ENCODE results near the gene PNN. TPM values are rescaled to one million over a fixed set of nuclear protein-coding genes. Genes with fewer than 3 reads are reported as not detected.
"Not testable (repeated sequence)": the region's sequence is repeated elsewhere in the genome, so short reads cannot be mapped to it uniquely, and the experiment has no call there.

The PNN gene
- total and polyA plus RNA-seq, 10 of the 15 experiments (the other 5 are each of a cell fraction or from before 2014, with no cell fraction given): 44.2 to 166 (median 91.0) TPM

- TF ChIP-seq, protein P1, sequence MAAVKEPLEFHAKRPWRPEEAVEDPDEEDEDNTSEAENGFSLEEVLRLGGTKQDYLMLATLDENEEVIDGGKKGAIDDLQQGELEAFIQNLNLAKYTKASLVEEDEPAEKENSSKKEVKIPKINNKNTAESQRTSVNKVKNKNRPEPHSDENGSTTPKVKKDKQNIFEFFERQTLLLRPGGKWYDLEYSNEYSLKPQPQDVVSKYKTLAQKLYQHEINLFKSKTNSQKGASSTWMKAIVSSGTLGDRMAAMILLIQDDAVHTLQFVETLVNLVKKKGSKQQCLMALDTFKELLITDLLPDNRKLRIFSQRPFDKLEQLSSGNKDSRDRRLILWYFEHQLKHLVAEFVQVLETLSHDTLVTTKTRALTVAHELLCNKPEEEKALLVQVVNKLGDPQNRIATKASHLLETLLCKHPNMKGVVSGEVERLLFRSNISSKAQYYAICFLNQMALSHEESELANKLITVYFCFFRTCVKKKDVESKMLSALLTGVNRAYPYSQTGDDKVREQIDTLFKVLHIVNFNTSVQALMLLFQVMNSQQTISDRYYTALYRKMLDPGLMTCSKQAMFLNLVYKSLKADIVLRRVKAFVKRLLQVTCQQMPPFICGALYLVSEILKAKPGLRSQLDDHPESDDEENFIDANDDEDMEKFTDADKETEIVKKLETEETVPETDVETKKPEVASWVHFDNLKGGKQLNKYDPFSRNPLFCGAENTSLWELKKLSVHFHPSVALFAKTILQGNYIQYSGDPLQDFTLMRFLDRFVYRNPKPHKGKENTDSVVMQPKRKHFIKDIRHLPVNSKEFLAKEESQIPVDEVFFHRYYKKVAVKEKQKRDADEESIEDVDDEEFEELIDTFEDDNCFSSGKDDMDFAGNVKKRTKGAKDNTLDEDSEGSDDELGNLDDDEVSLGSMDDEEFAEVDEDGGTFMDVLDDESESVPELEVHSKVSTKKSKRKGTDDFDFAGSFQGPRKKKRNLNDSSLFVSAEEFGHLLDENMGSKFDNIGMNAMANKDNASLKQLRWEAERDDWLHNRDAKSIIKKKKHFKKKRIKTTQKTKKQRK (IDR thresholded peaks at IDR 0.05; ENCODE audit: low read depth, low read length): no peak
- TF ChIP-seq, protein P2, sequence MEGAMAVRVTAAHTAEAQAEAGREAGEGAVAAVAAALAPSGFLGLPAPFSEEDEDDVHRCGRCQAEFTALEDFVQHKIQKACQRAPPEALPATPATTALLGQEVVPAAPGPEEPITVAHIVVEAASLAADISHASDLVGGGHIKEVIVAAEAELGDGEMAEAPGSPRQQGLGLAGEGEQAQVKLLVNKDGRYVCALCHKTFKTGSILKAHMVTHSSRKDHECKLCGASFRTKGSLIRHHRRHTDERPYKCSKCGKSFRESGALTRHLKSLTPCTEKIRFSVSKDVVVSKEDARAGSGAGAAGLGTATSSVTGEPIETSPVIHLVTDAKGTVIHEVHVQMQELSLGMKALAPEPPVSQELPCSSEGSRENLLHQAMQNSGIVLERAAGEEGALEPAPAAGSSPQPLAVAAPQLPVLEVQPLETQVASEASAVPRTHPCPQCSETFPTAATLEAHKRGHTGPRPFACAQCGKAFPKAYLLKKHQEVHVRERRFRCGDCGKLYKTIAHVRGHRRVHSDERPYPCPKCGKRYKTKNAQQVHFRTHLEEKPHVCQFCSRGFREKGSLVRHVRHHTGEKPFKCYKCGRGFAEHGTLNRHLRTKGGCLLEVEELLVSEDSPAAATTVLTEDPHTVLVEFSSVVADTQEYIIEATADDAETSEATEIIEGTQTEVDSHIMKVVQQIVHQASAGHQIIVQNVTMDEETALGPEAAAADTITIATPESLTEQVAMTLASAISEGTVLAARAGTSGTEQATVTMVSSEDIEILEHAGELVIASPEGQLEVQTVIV (IDR thresholded peaks at IDR 0.05; ENCODE audit: borderline replicate concordance, partially characterized antibody): peak; percentile 95
- TF ChIP-seq MEF2B (IDR thresholded peaks at IDR 0.05; ENCODE audit: partially characterized antibody, poor library complexity, severe bottlenecking) (peak; percentile 14), CHD1 (IDR thresholded peaks at IDR 0.05; ENCODE audit: low read depth, low read length) (peak; percentile 100), NFXL1 (IDR thresholded peaks at IDR 0.05; ENCODE audit: borderline replicate concordance) (no peak), TAF1 (IDR thresholded peaks at IDR 0.05; ENCODE audit: borderline replicate concordance, low read depth, low read length) (peak; percentile 98), RUNX3 (IDR thresholded peaks at IDR 0.05; ENCODE audit: low read length) (peak; percentile 49), MXI1 (IDR thresholded peaks at IDR 0.05; ENCODE audit: low read depth, low read length) (no peak; the same call in none of the 2 replicates), SRF (IDR thresholded peaks at IDR 0.05; ENCODE audit: low read depth in 2 of 2, low read length in 2 of 2) (0 out of 4 replicates have a peak, but pooled peaks of 1 of the 2 experiments have one; percentile 27)
Observed at GRCh38 chr14:39174560-39175444, at the start of gene PNN (continued).

DNA sequence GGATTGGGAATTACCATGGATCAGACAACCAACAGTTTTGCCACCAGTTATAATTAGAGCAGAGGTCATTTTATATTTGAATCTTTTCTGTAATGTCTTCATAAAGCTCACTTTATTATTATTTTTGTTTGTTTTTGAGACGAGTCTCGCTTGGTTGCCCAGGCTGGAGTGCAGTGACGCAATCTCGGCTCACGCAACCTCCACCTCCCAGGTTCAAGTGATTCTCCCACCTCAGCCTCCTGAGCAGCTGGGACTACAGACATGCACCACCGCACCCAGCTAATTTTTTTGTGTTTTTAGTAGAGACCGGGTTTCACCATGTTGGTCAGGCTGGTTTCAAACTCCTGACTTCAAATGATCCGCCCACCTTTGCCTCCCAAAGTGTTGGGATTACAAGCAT lies 37.2 kb upstream of the PNN start:
- H3K4me3 ChIP-seq; H3K4me1 ChIP-seq (ENCODE audit: control insufficient read depth, insufficient read depth, low read length); POLR2A ChIA-PET; H3K27me3 ChIP-seq (replicated peaks in 1 of 2; ENCODE audit: control insufficient read depth in 2 of 2, insufficient read depth in 2 of 2, low read length in 1 of 2); H3K79me2 ChIP-seq (ENCODE audit: control insufficient read depth, insufficient read depth, low read length); H3K9me3 ChIP-seq (replicated peaks; ENCODE audit: control insufficient read depth, insufficient read depth, low read length); H2AFZ ChIP-seq (ENCODE audit: control insufficient read depth, low read depth, low read length); FAIRE-seq; DNase-seq (ENCODE audit: low read depth, low spot score); H3K27ac ChIP-seq (ENCODE audit: control insufficient read depth, insufficient read depth); H3K9ac ChIP-seq (ENCODE audit: control insufficient read depth, insufficient read depth, low read length); in situ Hi-C loops (cut with MboI); RAD21 ChIA-PET (ENCODE audit: unreplicated experiment); intact Hi-C loops (cut with micrococcal nuclease; ENCODE audit: unreplicated experiment); H3K4me2 ChIP-seq (ENCODE audit: control insufficient read depth, insufficient read depth); H4K20me1 ChIP-seq (ENCODE audit: control insufficient read depth, insufficient read depth); ATAC-seq; BruUV-seq (replicated peaks): not testable (repeated sequence)
- ChIA-PET SMC1A (ENCODE audit: uncharacterized antibody, unreplicated experiment) (interaction anchor here (0.6 kb wide), 1 partner anchor 17 kb away, joined by 3 read pairs; no protein-coding TSS in a partner anchor), CTCF (interaction anchor here (1.0 kb wide), 1 partner anchor 12 kb away, joined by 3 read pairs; no protein-coding TSS in a partner anchor)
- 100% methylated on average over 8 of the region's 8 CpGs for WGBS (ENCODE audit: insufficient coverage, insufficient replicate concordance, low lambda C conversion rate, missing lambda C conversion rate)
- H3K36me3 ChIP-seq (ENCODE audit: control insufficient read depth in 2 of 2, insufficient read depth in 2 of 2, low read length in 1 of 2): peaks cover 0 to 23% of the 10 kb centered on the region in 2 experiments; a peak in 3 of 4 replicates

All from GM12878 (cell line).